Amniotic epithelial cell (primary cell): ENCODE results near the gene PIK3R3.
A peak's percentile ranks its signal among the peaks of the same experiment; 100 is the strongest.

ENCODE experiments used
- DNase-seq: peaks from one replicate; pipeline ENCODE4 v3.0.0-alpha.2; 2010; ENCODE audit warnings: low read depth

Gene PIK3R3

GRCh38 chr1:46132529-46133180 lies at the start of gene PIK3R3:
Gene PIK3R3, minus strand, starts transcription at chr1:46132629. Its CDS starts 677 bp downstream, at chr1:46131952.
- peak; percentile 98 for DNase-seq

GRCh38 chr1:46181343-46182260 lies 49.2 kb upstream of the PIK3R3 start:
- DNase-seq, result no peak

- no peak for DNase-seq
Observed at GRCh38 chr1:46180082-46180616, 47.7 kb upstream of the PIK3R3 start.

- peak; percentile 79 for DNase-seq
Observed at GRCh38 chr1:46179138-46180081, 47.0 kb upstream of the PIK3R3 start.

- no peak for DNase-seq
Observed at GRCh38 chr1:46176211-46176865, 43.9 kb upstream of the PIK3R3 start, which contains the start of gene P3R3URF. Gene P3R3URF, minus strand, starts transcription at chr1:46176488. Its CDS starts 17 bp downstream, at chr1:46176471.

- no peak for DNase-seq
Observed at GRCh38 chr1:46175243-46175642, 42.8 kb upstream of the PIK3R3 start.

GRCh38 chr1:46174448-46175231 lies 42.2 kb upstream of the PIK3R3 start, which contains the start of gene TSPAN1:
Gene TSPAN1, plus strand, starts transcription at chr1:46175087. Its CDS starts 6,021 bp downstream, at chr1:46181108.
- DNase-seq, result peak; percentile 38

- DNase-seq, result peak; percentile 39
Observed at GRCh38 chr1:46173361-46173856, 41.0 kb upstream of the PIK3R3 start.

GRCh38 chr1:46172321-46172720 lies 39.9 kb upstream of the PIK3R3 start:
- no peak for DNase-seq

GRCh38 chr1:46171871-46172270 lies 39.4 kb upstream of the PIK3R3 start:
- DNase-seq, result no peak

GRCh38 chr1:46171351-46171750 lies 38.9 kb upstream of the PIK3R3 start:
- no peak for DNase-seq

- no peak for DNase-seq
Observed at GRCh38 chr1:46169811-46170454, 37.5 kb upstream of the PIK3R3 start.

- peak; percentile 67 for DNase-seq
Observed at GRCh38 chr1:46168477-46168876, 36.0 kb upstream of the PIK3R3 start.

GRCh38 chr1:46166521-46167462 lies 34.4 kb upstream of the PIK3R3 start:
- no peak for DNase-seq

- no peak for DNase-seq
Observed at GRCh38 chr1:46160212-46160611, 27.8 kb upstream of the PIK3R3 start.

GRCh38 chr1:46159516-46159915 lies 27.1 kb upstream of the PIK3R3 start:
- DNase-seq, result no peak

- no peak for DNase-seq
Observed at GRCh38 chr1:46158312-46159281, 26.2 kb upstream of the PIK3R3 start.
